NCI-H128 (cell line): ENCODE results near the gene KRTCAP2.
"Not testable (repeated sequence)": the region's sequence is repeated elsewhere in the genome, so short reads cannot be mapped to it uniquely, and the experiment has no call there.

Experiments used
- DNase-seq: peaks from one replicate; lab custom pipeline; 2025; ENCODE audit not compliant: unreplicated experiment; lab: John Stamatoyannopoulos, UW

Gene KRTCAP2

DNA sequence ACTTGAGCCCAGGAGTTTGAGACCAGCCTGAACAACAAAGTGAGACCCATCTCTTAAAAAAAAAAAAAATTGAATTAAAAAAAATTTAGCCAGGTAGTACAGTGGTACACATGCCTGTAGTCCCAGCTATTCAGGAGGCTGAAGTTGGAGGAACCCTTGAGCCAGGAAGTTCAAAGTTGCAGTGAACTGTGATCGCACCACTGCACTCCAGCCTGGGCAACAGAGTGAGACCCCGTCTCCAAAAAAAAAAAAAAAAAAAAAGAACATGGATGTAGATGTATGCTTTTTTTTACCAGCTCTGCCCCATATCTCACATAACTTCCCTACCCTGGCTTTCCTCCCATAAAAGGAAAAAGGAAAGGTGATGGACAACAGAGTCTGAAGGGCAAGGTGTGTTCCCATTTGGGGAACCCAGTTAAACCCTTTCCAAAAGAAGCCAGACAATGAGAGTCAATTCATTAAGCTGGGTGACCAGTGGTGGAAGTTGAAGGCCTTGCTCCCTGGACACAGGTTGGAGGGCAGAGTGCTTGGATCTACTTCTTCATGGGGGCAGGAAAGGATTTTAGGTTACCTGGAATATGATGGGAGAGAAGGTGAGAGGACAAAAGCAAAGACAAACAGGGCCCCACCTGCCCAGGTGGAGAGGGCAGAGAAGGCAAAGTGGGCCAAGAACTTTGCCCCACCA is 2.9 kb downstream of the KRTCAP2 start:
- no peak for DNase-seq

DNA sequence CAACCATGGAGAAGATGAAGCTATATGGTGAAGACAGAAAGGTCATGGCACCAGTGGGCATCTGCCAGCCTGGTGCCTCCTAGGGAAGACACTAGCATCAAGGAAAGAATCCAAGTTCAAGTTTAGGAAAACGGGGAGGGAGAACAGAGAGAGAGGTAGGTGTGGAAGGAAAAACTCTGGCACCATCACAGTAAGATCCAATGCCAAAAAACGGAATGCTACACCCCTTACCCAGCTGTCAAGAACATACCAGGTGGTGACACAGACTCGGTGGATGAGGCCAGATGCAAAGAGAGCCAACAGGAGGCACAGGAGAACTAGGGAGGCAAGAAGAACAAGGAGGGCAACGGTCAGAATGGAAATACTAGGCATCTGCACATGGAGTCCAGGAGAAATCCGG is 3.6 kb downstream of the KRTCAP2 start:
- DNase-seq: no peak

DNA sequence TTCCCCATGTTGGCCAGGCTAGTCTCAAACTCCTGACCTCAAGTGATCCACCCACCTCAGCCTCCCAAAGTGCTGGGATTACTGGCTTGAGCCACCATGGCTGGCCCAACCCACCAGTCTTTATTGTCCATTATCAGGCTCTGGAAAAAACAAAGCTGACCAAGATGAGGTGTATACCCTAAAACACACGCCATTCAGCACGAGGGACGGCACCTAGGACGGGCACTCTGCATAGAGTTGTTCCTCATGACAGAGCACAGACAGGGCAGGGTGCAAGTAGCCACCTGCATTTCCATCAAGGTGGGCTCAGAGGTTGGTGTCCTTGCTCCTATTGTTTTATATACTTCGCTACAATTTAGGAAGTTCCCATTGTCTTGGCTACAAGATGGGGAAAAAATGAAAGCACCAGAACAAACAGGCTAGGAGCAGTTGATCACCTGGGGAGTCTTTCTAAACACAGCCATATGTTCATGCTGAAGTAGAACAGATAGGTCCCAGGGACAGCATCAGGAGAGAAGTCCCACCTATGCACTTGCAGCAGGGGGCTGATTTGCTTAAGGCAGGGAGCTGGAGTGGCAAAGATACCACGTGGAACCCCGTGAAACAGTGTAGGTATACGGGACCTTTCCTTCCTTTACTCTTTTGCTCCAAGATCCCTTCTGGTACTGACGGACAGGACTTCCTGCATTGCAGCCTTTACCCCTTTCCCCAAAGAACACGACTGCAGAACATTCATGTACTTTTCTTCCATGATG is 4.5 kb downstream of the KRTCAP2 start:
- DNase-seq: no peak

GRCh38 chr1:155168105-155168445 is 5.0 kb downstream of the KRTCAP2 start:
- not testable (repeated sequence) for DNase-seq

DNA sequence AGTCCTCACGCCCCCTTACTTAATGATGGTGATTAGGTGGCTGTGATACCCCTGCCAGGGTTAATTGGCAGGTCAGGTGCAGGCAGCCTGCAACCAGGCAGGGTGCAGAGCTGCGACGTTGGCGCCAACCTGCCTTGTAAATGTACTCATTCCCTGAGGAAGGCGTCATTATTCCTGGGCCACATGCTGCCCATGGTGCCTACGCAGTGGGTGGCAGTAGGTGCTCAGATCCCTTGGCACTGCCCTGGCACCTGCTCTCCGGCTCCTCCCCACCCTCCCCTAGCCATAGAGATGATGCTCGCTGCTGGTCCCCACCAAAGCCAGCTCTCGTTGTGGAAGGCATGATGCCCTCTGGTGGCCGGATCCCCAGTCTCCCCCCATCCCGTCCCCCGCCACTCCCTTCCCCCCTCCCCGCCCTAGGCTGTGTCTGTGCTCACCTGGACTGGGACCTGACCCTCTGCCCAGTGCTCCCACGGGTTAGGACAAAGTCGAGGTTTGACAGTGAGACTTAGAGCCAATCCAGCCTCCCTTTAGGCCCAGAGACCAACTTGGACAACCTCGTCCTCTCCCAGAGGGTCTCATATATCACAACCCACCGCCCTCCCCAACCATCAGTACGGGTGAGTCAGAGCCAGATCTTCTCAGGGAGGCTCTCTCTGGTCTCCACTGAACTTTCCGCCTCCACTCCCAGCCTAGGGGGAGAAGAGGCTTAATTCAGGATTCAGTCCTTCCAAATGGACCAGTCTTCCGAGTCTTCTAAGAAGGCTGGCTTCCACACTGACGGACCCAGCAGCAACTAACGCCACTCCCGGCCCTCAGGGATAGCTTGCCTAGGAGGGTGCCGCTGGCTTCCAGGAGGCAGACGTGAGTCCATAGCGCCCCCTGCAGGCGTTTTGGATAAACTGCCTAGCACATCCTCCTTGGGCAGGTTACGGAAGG is 5.7 kb downstream of the KRTCAP2 start:
- peak; percentile 94 for DNase-seq

- no peak for DNase-seq
Observed at GRCh38 chr1:155166471-155167165, 6.5 kb downstream of the KRTCAP2 start.

GRCh38 chr1:155166051-155166470 is 7.0 kb downstream of the KRTCAP2 start:
- no peak for DNase-seq

DNA sequence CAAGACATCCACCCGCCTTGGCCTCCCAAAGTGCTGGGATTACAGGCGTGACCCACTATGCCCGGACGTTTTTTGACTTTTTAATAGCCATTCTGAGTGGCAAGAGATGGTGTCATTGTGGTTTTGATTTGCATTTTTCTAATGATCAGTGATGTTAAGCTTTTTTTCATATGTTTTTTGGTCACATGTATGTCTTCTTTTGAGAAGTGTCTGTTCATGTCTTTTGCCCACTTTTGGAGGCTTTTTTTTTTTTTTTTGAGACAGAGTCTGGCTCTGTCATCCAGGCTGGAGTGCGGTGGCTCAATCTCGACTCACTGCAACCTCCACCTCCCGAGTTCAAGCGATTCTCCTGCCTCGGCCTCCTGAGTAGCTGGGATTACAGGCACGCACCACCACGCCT is 8.5 kb downstream of the KRTCAP2 start:
- DNase-seq: not testable (repeated sequence)

DNA sequence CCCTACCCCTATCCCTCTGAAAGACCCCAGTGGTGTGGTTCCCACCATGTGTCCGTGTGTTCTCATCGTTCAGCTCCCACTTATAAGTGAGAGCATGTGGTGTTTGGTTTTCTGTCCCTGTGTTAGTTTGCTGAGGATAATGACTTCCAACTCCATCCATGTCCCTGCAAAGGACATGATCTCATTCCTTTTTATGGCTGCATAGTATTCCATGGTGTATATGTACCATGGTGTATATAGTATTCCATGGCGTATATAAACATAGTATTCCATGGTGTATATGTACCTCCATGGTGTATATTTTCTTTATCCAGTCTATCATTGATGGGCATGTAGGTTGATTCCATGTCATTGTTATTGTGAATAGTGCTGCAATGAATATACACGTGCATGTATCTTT is 9.3 kb downstream of the KRTCAP2 start:
- DNase-seq: not testable (repeated sequence)

DNA sequence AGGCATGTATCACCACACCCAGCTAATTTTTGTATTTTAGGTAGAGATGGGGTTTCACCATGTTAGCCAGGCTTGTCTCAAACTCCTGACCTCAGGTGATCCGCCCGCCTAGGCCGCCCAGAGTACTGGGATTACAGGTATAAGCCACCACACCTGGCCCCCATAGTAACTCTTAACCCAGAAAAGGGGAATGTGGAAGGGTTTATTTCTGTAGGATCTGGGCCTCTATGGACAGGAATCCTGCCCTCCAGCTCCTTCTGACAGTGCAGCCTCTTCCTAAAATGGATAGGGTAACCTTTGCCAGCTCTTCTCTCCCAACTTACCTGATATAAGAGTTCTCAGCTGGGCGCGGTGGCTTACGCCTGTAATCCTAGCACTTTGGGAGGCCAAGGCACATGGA is 10.5 kb downstream of the KRTCAP2 start:
- not testable (repeated sequence) for DNase-seq

DNA sequence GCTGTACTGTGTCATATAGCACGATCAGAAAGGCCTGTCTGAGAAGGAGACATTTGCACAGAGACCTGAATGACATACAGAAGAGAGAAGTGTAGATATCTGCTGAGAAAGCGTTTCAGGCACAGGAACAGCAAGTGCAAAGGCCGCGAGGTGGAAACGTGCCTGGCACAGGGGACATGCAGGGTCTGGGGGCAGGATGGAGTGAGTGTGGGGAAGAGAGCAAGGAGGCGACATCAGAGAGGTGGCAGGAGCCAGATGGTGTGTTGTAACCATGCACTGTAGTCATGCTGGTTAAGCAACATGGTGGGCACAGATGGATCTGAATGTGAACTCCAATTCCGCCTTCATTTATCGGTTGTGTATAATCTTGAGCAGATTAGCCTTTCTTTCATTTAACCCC is 13.0 kb downstream of the KRTCAP2 start:
- no peak for DNase-seq

- no peak for DNase-seq
Observed at GRCh38 chr1:155158991-155159390, 14.1 kb downstream of the KRTCAP2 start.

DNA sequence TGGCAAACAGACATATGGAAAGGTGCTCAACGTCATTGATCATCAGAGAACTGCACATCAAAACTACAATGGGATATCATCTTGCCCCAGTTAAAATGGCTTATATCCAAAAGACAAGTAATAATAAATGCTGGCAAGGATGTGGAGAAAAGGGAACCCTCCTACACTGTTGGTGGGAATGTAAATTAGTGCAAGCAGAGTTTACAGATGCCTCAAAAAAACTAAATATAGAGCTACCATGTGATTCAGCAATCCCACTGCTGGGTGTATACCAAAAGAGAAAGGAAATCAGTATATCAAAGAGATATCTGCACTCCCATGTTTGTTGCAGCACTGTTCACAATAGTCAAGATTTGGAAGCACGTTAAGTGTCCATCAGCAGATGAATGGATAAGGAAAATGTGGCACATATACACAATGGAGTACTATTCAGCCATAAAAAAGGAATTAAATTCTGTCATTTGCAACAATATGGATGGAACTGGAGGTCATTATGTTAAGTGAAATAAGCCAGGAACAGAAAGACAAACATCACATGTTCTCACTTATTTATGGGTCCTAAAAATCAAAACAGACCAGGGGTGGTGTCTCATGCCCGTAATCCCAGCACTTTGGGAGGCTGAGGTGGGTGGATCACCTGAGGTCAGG is 17.0 kb downstream of the KRTCAP2 start:
- DNase-seq: not testable (repeated sequence)

- no peak for DNase-seq
Observed at GRCh38 chr1:155145491-155145890, 27.6 kb downstream of the KRTCAP2 start.

- DNase-seq: no peak
Observed at GRCh38 chr1:155141749-155142148, 31.4 kb downstream of the KRTCAP2 start.

DNA sequence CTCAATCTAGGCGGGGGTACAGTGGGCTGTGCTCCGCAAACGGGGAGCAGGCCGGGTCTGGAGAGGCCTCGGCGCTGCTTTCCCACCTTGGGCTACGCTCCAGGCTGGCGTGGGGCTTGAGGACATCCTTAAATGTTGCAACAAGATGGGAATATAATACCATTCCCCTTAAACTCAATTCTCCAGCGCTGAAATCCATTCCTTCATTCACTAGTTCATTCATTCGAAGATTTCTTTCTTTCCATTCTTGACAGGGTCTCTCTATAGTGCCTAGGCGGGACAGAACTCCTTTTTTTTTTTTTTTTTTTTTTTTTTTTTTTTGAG is 32.5 kb downstream of the KRTCAP2 start:
- DNase-seq: no peak

- DNase-seq: peak; percentile 67
Observed at GRCh38 chr1:155139895-155140629, 33.0 kb downstream of the KRTCAP2 start, which contains the start of gene DPM3. Gene DPM3, minus strand, starts transcription at chr1:155140531. Its CDS starts 291 bp downstream, at chr1:155140240.

DNA sequence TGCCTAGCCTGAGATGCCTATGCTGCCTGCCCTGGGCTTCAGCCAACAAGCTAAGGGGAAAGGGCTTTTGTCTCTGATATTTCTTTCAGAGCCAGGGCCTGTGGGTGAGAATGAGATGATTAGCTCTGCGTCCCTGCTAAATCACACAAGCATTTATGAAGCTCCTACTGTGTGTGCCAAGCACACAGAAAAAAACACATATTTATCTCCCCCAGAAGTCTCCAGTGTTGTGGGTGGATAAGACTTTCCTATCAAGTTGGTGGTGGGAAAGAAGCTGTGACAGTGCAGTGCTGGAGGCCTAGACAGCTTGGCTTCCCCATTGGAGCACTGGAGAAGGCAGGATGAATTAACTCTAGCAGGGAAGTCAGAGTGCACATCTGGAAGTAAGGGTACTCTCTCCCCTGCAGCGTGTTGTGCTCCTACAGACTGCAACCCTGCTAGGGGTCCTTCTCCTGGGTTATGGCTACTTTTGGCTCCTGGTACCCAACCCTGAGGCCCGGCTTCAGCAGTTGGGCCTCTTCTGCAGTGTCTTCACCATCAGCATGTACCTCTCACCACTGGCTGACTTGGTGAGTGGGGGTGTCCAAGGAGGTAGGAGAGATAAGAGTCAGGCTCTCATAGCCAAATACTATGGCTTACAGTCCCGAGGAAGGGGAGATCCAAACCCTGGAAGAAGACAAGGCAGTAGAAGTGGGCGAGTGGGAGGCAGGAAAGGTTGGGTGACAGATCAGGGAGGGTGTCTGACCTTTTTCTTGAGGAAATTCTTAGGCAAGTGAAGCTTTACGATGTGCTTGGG is 35.8 kb downstream of the KRTCAP2 start:
- DNase-seq: no peak

DNA sequence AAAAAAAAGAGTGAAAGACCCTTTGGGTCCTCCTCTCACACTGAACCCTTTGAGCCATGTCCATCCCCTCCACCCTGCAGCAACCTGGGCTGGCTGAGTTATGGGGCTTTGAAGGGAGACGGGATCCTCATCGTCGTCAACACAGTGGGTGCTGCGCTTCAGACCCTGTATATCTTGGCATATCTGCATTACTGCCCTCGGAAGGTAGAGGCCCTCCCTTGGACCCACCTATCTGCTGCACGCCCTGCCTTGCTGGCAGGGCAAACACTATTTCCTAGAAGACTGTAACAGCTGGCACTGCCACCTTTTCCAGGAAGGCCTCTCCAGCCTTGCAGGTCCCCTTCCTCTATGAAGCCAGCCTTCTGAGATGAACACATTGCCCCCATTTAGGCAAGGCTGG is 36.4 kb downstream of the KRTCAP2 start:
- no peak for DNase-seq
